ENCODE data around the gene SLAIN1.

DNA sequence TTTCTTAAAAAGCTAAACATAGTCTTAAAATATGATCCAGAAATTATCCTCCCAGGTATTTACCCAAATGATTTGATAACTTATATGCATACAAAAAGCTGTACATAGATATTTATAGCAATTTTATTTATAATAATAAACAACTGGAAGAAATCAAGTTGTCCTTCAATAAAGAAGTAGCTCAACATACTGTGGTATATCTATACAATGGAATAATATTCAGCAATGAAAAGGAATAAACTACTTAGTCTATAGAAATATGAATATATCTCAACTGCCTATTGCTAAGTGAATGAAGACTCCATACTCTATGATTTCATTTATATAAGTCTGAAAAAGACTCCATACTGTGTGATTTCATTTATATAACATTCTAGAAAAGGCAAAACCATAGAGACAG lies 47.1 kb upstream of the SLAIN1 start:
- TF ChIP-seq POLR2A (IDR thresholded peaks at IDR 0.05; ENCODE audit: low read depth, low read length) (no peak), POLR2AphosphoS5 (IDR thresholded peaks at IDR 0.05; ENCODE audit: low read depth, low read length) (no peak)

Data from GM12892 (cell line).